Stimulated activated CD8-positive, alpha-beta memory T cell treated with anti-CD3 and anti-CD28 coated beads, Interleukin-2, amount 100 ng/mL, for 48 hours (primary cell): ENCODE results near the gene HEG1.

Experiments
- DNase-seq, 2 donors: peaks; one replicate each; pipeline ENCODE4 v3.0.0-alpha.2; 2020; ENCODE audit warnings: low read depth in 2 of 2

The HEG1 gene

DNA sequence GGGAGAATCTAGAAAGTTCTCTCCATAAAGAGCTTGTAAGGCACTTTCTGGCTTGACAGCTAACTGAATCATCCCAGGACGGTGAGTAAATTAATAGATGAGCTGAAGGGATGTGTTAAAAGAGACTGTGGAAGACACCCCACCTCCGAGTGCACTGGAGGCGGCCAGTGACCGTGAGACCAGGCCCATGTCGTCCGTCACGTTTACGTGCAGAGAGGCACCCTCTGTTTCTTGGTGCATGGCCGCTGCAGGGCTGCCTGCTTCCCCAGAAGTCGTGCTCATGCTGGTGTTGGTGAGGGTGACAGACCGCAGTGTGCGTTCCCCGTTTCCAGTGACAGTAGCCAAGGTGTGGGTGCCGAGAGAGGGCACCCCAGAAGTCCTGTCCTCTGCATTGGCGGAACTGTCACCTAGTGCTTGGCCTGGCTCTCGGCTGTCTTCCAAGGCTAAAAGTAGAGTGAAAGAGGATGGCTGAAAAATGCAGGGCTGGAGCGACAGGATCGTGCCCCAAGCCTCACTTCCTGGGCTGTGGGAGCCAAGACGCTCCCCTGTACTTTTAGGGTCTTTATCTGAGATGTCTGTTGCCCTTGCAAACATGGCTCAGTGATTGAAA, 41.1 kb downstream of the HEG1 start:
- DNase-seq, result no peak

DNA sequence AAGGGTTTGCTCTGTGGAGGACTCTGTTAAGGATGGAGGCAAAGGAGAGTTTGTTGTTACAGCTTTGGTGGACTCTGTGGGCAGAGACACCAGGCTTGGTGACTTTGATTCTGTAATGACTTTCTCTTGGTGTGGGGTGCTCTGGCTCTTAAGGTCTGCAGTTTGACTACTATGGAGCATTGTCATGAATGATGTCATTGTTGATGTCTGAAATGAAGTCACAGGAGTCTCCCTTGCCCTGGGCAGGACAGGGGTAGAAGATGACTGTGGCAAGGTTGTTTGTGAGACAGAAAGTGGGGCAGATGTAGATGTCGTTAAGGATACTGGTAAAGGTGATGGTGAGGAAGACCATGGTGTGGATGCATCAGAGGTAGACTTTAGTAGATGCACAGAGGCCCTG, 42.7 kb downstream of the HEG1 start:
- no peak for DNase-seq

DNA sequence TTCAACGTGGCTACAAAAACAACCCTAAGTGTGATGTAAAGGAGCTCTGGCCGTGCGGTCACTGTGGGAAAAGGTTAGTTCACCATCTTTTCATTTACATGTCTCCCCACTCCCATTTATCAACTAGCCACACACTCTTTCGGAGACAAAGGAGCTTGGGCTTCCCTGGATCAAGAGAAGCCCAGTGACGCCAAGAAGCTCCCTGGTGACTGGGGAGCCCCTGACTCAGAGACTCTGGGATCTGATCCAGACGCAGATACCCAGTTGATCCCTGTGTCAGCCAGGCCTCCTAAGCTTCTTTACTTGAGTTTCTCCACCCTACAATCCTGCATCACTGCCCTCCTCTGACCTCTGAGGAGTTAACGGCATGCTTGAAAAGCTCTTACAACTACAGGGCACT, 43.9 kb downstream of the HEG1 start:
- DNase-seq, result no peak

DNA sequence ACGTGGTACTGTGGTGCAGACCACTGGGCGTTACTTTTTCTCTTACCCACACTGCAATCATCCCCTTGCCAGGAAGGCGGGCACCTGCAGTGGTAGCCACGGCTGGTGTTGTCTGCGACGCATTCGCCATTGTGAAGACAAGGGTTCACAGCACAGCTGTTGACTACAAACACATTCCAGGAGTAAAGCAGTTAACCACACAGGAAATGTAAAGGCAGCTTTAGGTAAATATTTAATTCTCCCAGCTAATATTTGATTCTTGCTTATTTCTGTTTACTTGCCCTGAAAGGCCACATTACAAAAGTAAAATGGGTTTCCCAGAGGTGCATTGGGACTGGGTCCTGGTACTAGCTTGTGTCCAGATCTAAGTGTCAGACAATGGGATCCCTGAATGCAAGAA, 45.4 kb downstream of the HEG1 start:
- DNase-seq, result no peak

DNA sequence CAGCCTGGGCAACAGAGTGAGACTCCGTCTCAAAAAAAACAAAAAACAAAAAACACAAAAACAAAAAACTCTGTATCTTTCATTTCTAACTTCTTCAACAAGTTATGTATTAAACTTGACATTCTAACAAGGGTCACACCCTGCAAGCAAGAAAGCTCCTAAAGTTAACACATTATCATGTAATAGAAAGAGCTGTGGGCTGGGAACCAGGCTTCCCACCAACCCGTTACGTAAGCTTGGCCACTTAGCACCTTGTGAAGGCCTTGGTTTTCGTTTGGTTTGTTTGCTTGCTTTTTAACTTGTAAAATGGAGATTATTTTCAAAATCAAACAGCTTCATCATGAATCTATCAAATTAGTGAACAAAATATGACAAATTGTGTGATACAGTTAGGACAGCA, 47.0 kb downstream of the HEG1 start:
- no peak for DNase-seq

DNA sequence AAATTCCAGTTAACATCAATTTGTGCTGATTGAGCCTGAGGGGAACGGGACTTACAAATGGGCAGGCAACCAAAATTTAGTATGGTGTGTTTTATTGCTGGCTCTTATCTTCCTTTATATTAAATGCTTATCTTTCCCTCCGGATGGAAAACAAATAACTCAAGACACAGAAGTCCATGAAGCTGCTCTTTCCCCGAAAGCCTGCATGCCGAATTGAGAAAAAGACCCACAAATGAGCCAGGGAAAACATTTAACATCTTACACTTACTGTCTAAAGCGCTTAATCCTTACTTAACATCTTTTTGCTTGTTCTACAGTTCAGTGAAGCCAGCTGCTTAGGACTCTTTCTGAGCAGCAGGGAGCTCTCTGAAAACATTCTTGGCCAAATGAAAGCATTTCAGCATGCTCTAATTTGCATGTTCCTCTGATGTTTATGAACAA, 49.5 kb downstream of the HEG1 start:
- DNase-seq, result no peak

DNA sequence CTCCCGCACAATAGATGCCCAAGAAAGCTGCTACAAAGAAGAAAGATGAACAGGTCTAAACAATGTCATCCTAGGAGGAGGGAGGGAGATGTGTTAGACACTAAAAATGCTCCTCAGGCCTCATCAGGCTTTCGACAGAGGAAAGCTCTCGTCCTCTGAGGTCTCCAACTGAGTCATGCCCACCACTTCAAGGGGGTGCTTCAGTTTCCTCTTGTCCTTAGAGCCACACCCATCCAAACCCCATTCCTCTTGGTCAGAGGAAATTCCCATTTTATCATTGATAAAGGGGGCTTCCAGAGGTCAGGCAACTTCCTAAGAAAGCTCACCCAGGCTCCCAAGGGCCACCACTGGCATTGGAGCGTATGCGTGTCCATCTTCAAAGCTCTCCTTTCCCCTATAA, 50.1 kb downstream of the HEG1 start:
- DNase-seq, result no peak

DNA sequence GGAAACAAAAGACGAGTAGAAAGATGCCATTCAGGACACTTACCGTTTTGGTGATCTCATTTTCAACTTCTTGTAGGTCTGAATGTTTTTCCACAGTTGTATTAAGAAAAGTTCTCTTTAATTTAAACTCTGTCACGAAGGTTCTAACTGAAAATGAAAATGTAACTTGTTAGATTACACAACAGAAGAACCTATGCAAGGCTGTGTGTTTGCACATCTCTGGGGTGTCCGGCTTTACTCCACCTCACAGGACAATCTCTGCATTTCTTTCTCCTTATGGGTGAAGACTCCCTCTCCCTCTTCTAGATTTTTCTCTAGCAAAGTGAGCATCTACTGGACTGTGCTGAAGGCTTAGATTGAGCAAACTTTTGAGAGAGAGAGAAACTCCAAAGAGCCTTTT, 50.6 kb downstream of the HEG1 start:
- no peak for DNase-seq

DNA sequence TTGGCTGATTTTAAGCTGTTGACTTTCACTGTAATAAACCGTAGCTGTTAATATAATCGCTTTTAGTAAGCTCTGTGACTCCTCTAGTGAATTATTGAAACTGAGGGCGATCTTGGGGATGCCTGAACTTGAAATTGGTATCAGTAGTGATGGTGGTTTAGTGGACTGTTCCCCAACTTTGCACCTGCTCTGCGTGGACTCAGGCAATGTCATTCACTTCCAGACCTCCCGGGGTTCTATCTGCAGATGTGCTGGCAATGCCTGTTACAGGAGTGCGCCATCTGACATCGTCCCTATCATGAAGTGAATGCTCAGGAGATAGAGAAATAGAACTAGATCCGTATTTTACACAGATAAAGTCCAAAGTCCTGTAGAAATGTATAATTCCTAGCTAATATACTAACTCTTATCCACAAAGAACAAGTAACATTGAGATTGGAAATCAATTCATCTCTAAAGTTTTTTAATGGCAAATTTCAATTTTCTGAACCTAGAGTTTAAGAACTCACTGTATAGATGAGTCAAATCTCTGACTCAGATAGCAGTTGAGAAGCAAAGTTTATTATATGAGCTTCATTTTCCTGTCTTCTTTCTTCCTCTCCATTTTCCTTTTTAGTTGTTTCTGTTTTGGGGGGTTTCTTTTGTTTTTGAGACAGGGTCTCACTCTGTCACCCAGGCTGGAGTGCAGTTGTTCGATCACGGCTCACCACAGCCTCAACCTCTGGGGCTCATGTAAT, 51.8 kb downstream of the HEG1 start:
- DNase-seq, result no peak

DNA sequence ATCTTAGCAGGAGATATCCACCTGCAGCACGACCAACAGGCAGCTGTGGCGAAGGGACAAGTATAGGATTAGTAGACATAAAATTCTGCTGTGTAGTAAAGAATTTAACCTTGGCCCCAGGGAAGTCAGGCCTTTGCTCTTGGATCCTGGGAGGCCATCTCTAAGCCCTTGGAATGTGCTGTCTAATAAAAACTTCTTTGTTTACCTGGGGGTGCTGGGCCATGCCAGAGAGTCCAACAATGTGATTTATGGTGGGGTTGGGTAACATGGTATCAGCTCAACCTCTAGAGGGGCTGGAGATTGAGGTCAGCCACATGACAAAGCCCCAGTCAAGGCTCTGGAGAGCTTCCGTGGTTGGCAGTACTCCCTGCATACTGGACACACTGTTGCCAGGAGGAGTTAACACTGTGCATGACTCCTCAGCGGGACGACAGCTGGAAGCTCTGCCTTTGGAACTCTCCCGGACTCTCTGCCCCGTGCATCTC, 52.4 kb downstream of the HEG1 start:
- DNase-seq, result no peak

DNA sequence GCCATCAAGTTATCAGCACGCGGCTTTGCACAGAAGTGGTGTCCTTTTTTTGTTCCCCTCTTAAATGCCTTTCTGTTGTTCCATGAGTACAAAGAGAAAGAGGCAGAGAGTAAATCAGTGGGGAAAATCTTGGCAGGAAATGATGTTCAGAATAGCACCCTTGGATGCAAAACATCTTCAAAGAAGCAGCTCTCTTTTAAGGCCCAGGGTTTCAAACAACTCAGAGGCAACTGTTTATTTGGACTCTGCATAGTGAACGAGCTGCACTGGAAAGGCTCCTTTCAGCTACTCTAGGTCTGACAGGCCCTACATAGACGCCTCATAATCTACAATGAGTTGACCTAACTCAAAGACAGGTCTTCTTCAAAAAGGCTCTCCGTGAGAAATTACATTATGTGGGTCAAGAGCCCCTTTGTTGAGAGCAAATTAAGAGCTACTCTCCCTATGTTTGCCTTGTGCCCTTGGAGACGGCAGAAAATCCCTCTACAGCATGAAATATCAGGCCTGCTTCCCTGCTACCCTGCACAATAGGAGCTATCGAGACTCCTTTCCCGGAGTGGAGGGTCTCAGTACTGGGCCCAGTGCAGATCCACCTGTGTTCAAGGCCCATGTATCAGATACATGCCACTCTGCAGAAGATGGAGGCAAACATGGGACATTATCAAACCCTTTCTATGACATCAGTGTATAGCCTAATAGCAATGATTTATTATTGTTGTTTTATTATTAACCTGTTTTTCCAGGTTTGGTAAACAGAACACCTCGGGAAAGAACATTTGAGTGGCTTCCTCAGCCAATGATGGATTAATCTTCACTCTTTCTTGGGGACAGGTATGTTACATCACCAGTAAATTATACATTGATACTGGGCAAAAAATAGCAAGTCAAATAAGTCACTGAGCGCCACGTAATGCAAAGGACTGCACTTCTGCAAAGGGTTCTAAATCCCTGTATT, 53.1 kb downstream of the HEG1 start:
- no peak for DNase-seq

DNA sequence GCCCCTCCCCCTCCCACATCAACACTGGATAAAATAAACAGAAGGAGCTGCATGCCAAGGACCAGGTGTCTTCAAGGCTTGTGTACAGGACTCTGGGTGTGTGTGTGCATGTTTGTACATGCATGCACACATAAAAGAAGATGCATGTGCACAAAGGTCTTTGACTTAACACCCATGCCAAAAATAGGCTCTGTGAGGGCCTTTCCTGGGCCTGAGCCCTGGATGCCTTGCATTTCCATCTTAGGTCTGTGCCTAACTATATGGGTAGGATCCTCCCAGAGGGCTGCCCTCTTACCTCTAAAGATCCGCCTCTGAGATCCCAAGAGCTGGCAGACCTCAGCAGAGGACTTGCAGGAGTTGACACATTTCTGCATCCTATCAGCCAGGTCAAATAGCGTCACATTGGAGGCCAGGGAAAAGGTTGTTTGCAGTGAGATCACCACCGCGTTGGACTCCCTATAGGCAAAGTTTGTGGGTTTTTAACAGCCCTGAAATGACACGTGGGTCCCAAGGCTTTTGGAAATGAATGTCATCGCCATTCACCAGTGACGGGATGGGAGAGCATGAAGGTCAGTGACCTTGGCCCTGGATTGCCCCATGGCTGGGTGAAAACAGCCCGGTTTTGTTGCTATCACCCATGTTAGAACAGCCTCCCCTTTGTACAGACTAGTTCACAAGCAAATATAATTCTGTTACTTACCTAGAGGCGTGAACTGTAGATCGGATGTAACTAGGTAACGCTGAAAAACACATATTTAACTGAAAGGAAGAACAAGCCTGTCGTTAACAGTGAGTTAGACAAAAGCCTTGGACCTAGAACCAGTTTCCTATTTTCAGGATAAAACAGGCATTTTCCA, 54.0 kb downstream of the HEG1 start:
- DNase-seq, result no peak

DNA sequence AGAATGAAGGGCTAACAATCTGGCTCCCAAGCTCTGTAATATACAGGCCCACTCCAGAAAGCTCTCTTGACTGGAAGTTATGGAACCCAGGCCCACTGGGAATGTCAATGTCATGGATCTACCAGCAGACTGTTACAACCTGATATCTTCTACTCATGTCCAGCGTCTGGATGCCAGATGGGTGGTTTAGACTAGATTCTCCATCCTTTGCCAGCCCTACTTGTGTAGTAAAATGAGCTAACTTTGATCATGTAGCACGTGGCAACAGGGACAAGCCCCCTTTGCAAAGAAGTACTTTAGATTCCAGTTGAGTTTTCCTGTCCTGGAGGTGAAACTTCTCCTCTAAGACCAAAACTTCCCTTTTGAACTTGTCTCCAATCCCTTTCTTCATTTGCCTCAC, 55.1 kb downstream of the HEG1 start:
- no peak for DNase-seq

DNA sequence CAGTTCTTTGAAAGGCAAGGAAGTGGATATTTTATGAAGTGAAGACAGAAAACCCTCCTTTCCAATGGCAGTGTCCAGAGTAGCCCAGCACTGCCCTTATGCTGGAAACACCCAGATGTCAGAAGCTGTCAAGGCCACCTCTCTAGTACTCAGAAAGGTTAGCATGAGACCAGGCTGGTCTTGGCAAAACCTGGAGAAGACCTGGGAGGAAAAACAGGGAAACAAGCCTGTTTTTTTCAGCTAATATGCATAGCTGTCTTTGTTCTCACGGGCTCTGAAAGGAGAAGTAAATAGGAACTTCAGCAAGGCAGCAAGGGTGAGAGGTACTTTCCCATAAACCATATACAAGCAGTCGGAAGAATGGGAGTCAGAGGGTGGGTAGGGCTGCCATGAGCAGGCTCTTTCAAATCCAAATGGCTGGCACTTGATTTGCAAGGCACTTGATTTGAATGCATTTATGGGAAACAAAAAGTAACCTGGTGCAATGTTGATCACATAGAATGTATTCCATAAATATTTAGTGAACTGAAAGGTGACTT, 55.8 kb downstream of the HEG1 start:
- no peak for DNase-seq

DNA sequence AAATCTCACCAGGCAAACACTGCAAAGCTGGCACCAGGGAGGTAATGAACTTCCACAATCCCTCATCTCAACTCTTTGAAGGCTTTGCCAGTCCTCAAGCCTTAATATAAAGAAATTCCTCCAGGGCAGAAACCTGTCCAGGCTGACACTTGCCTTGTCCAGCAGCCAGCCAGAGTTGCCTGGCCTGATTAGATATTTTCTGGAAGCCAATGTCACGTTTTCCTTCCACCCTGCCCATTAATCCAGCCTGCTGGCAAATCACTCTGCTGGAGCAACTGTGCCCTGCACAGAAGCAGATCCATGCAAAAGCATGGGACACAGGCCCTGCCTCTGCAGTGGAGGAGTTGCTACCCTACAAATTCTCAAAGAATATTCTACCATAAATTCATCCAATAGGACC, 56.5 kb downstream of the HEG1 start:
- DNase-seq, result no peak

DNA sequence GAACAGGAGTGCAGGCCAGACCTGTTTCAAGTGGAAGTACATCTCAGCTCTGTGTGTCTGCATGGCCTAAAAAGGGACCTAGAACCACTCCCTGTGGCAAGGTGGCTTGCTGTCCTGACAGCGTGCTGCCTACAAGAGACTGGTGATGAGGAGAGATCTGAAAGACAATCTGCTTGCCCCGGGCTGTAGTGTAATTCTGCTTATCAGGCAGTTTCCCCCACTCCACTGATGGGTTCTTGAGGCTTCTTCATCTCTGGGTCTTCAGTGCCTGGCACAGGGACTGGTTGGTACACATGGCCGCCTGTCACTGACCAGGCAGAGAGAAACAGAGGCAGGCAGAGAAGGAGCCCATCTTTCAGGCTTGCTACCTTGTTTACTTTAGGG, 57.6 kb downstream of the HEG1 start:
- no peak for DNase-seq

DNA sequence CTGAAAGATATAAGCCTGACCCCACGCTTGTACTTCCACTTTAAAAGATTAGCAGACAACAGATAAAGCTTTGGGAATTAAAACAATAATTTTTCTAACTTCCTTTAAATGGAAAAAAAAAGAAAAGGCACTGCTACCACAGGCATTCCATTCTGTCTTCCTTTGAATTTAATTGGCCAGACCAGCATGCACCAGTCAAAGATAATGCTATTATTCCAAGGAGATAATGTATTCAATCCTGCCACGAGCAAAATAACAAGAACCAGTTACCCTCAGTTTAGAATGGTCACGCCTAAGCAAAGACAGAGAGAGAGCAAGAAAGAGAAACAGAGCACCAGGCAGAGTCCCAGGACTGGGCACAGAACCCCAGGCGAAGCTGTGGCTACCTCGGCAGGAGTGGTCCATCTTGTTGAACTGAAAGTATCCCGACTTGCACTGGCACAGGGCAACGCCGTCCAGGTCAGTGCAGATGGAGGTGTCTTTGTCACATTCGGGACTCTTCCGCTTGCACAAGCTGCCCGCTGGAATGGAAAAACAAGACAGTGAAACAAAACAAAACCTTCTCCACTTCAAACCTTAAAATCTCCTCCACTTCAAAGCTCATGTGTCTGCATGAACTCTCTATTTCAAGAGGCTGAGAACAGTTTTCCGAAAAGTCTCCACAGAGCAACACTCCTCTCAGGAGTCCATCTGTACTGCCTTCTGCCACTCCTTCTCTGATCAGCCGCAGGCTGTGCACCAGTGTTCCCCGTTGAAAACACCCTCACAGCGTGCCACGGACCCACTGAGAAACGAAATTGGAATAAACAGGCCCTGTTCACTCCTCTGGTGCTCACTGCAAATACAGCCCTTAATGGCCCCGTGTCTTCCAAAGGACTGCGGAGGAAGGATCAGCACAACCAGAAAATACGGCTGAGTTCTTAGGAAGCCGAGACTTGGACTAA, 58.2 kb downstream of the HEG1 start:
- no peak for DNase-seq

DNA sequence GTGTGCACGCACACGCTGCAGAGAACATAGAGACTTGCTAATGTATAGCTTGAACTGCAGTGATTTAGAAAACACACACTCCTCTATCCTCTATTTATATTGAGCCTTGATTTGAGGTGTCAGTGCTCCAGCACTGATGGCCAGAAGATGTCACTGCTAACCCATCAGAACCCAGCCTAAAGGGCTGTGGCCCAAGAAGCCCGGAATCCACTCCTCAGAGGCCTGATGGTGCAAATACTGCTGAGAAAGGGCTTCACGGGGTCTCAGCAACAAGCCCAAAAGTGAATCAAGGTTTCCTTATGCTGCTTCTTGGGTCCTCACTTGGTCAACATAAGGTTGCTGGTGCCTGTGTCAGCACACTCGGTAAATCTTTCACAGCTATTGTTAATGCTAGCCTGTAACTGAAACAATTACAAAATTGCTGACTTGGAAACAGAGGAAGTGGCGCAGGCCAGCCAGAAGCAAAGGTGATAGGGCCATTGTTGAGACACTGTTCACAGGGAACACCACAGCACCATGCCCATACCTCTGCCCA, 60.3 kb downstream of the HEG1 start:
- DNase-seq, result peak; percentile 4

DNA sequence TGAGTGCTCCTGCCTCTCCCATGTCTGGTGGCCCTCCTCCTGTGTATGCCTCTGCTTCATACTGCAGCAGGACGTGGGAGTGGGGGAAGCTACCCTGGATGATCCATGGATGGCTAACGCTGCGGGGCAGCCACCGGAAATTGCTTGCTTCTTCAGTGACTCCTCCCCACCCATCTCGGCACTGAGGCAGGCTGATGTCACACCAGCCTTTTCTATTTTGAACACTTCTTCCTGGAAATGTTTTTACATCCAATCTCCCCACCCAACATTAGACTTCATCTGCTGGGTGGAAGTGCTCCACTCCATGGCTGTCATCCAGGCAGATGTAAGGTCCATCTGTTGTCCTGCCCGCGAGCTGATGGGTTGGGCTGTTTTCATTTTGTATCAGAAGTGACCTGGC, 62.3 kb downstream of the HEG1 start:
- DNase-seq, result no peak

DNA sequence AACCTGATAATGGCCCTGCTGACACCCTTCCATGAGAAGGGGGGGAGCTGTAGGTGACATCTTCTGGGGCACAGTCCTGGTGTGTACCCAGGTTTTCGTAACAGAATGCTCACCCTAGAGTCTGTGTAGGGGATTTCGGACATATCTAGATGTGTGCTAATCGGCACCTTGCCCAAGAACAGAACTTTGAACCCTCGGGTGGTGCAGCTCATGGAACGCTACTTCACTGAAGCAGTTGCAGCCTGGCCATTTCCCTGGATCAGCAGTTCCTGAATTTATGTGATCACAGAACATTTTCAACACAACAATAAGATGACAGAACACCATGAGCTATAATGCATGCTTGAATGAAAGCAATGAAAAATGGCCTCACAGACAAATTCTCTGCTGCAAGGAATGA, 63.8 kb downstream of the HEG1 start:
- no peak for DNase-seq
